Neural progenitor cell (in vitro differentiated cells): ENCODE data around the gene RND3. TPM values are rescaled to one million over a fixed set of nuclear protein-coding genes. Genes with fewer than 3 reads are reported as not detected.

Experiments used
- DNase-seq: peaks from one replicate; pipeline ENCODE4 v3.0.0-alpha.2; 2016; ENCODE audit warnings: low spot score
- H2AFZ ChIP-seq: fragments of 200-600 bp; sonication (generic); replicated peaks from 2 replicates; pipeline ENCODE4 v1.6.1; 2016; ENCODE audit warnings: antibody characterized with exemption
- H3F3A ChIP-seq: fragments of 200-600 bp; sonication (generic); 2 replicates; pipeline ENCODE4 v1.6.1; 2016; ENCODE audit warnings: antibody characterized with exemption, low read depth
- H3K27ac ChIP-seq: fragments of 200-600 bp; sonication (generic); 2 replicates; pipeline ENCODE4 v1.5.1; 2016; ENCODE audit warnings: mild to moderate bottlenecking
- H3K27me3 ChIP-seq: fragments of 200-600 bp; sonication (generic); 2 replicates; pipeline ENCODE4 v1.6.1; 2016; ENCODE audit warnings: mild to moderate bottlenecking, moderate library complexity
- H3K36me3 ChIP-seq: fragments of 200-600 bp; sonication (generic); 2 replicates; pipeline ENCODE4 v1.5.1; 2016
- H3K4me1 ChIP-seq: fragments of 200-600 bp; sonication (generic); 2 replicates; pipeline ENCODE4 v1.6.1; 2016; ENCODE audit warnings: mixed run types
- H3K4me2 ChIP-seq: fragments of 200-600 bp; sonication (generic); 2 replicates; pipeline ENCODE4 v1.6.1; 2016
- H3K4me3 ChIP-seq: fragments of 200-600 bp; sonication (generic); 2 replicates; pipeline ENCODE4 v1.5.1; 2016
- H3K79me2 ChIP-seq: fragments of 200-600 bp; sonication (generic); 2 replicates; pipeline ENCODE4 v1.6.1; 2016; ENCODE audit warnings: low read depth
- H3K9ac ChIP-seq: fragments of 200-600 bp; sonication (generic); 2 replicates; pipeline ENCODE4 v1.6.1; 2016
- H3K9me3 ChIP-seq: fragments of 200-600 bp; sonication (generic); 2 replicates; pipeline ENCODE4 v1.5.1; 2016; ENCODE audit warnings: low read depth
- H4K20me1 ChIP-seq: fragments of 200-600 bp; sonication (generic); 2 replicates; pipeline ENCODE4 v1.6.1; 2016; ENCODE audit warnings: low read depth
- H3K27ac Mint-ChIP-seq: 3 replicates; pipeline ENCODE4 v1.8.0; 2021; ENCODE audit warnings: mixed read lengths
- H3K27me3 Mint-ChIP-seq: 2 replicates; pipeline ENCODE4 v1.8.0; 2022; ENCODE audit warnings: low read depth, mild to moderate bottlenecking, inconsistent platforms, moderate library complexity, mixed read lengths; ENCODE audit not compliant: insufficient read depth
- H3K36me3 Mint-ChIP-seq: 3 replicates; pipeline ENCODE4 v1.8.0; 2021; ENCODE audit warnings: mixed read lengths
- H3K4me1 Mint-ChIP-seq: 3 replicates; pipeline ENCODE4 v1.8.0; 2021; ENCODE audit warnings: mixed read lengths
- H3K4me3 Mint-ChIP-seq: 3 replicates; pipeline ENCODE4 v1.8.0; 2021; ENCODE audit warnings: mild to moderate bottlenecking, moderate library complexity, mixed read lengths
- H3K9me3 Mint-ChIP-seq: 3 replicates; pipeline ENCODE4 v1.8.0; 2020; ENCODE audit warnings: mixed read lengths
- CTCF ChIP-seq: fragments of 200-600 bp; sonication (generic); IDR thresholded peaks from 2 replicates; pipeline ENCODE4 v1.5.1; 2017; ENCODE audit warnings: antibody characterized with exemption, mild to moderate bottlenecking
- EZH2 ChIP-seq: fragments of 200-600 bp; sonication (generic); IDR thresholded peaks from 2 replicates; pipeline ENCODE4 v1.6.1; 2017; ENCODE audit warnings: antibody characterized with exemption, mild to moderate bottlenecking, moderate library complexity
- EZH2phosphoT487 ChIP-seq: fragments of 200-600 bp; sonication (generic); IDR thresholded peaks from 2 replicates; pipeline ENCODE4 v1.6.1; 2017; ENCODE audit warnings: antibody characterized with exemption
- total RNA-seq: library from RNA; depleted of rRNA; stranded (reverse); fragments of >200 nt; gene quantifications from 2 replicates; pipeline ENCODE4 v1.2.3, GENCODE V29; 2015; ENCODE audit warnings: low replicate concordance

Gene RND3
- total RNA-seq, 1 donor from 2014 or later = 4.0 TPM

DNA sequence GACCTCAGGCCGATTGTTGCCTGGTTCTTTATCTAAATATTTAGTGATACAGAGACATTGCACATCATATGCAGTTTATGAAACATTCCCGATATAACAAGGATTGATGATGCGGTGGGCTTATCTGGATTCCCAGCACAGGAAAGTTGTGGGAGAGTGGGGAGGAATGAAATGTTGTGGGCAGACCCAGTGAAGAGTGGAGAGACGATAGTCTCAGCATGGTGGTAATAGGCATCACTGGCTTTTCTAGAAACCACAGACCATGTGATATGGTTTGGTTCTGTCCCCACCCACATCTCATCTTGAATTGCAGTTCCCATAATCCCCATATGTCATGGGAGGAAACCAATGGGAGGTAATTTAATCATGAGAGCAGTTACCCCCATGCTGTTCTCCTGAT is 34.8 kb upstream of the RND3 start:
- Histone ChIP-seq H2AFZ (no peak overlapping the region), H3K27me3 (no peaks in the 10 kb centered on the region), H3K9me3 (no peaks in the 10 kb centered on the region), H3F3A (no peaks in the 10 kb centered on the region), H4K20me1 (no peaks in the 10 kb centered on the region), H3K4me2 (no peak overlapping the region), H3K27ac (no peak overlapping the region), H3K79me2 (no peaks in the 10 kb centered on the region), H3K9ac (no peak overlapping the region), H3K36me3 (no peaks in the 10 kb centered on the region), H3K4me3 (no peak overlapping the region), H3K4me1 (no peaks in the 10 kb centered on the region)
- no peak for TF ChIP-seq CTCF
- no peak for TF ChIP-seq EZH2phosphoT487
- no peak for TF ChIP-seq EZH2
- DNase-seq = no peak
- H3K27ac Mint-ChIP-seq = no peak overlapping the region
- H3K4me1 Mint-ChIP-seq = peaks cover 6% of the 10 kb centered on the region
- peaks cover 4% of the 10 kb centered on the region for H3K36me3 Mint-ChIP-seq
- peaks cover 21% of the 10 kb centered on the region for H3K9me3 Mint-ChIP-seq
- peaks cover 2% of the 10 kb centered on the region for H3K27me3 Mint-ChIP-seq
- H3K4me3 Mint-ChIP-seq = no peak overlapping the region

GRCh38 chr2:150520887-150521664 is 33.6 kb upstream of the RND3 start:
- Histone ChIP-seq H3F3A (no peaks in the 10 kb centered on the region), H2AFZ (peak overlapping the region; percentile 63), H3K27me3 (no peaks in the 10 kb centered on the region), H3K4me2 (no peak overlapping the region), H3K36me3 (no peaks in the 10 kb centered on the region), H3K9ac (no peak overlapping the region), H3K9me3 (no peaks in the 10 kb centered on the region), H3K79me2 (no peaks in the 10 kb centered on the region), H3K4me3 (no peak overlapping the region), H4K20me1 (no peaks in the 10 kb centered on the region), H3K27ac (no peak overlapping the region), H3K4me1 (no peaks in the 10 kb centered on the region)
- Mint-ChIP-seq H3K9me3 (peaks cover 21% of the 10 kb centered on the region), H3K36me3 (peaks cover 4% of the 10 kb centered on the region), H3K4me1 (no peaks in the 10 kb centered on the region), H3K27me3 (peaks cover 2% of the 10 kb centered on the region), H3K4me3 (no peak overlapping the region), H3K27ac (no peak overlapping the region)
- TF ChIP-seq CTCF (no peak), EZH2phosphoT487 (no peak), EZH2 (no peak)
- no peak for DNase-seq

- H3K4me3 Mint-ChIP-seq = no peak overlapping the region
- no peak overlapping the region for H3K4me2 ChIP-seq
Measured at GRCh38 chr2:150520033-150520432, 32.6 kb upstream of the RND3 start.

GRCh38 chr2:150517951-150518680 is 30.6 kb upstream of the RND3 start:
- H3K27ac ChIP-seq = no peak overlapping the region

More at GRCh38 chr2:150520033-150520432, 32.6 kb upstream of the RND3 start:
- Histone ChIP-seq H3K27ac (no peak overlapping the region), H3K9me3 (no peaks in the 10 kb centered on the region), H3K79me2 (no peaks in the 10 kb centered on the region), H3K36me3 (no peaks in the 10 kb centered on the region), H3K4me3 (no peak overlapping the region), H3K27me3 (no peaks in the 10 kb centered on the region), H3K4me1 (no peaks in the 10 kb centered on the region), H2AFZ (no peak overlapping the region), H4K20me1 (no peaks in the 10 kb centered on the region), H3F3A (no peaks in the 10 kb centered on the region), H3K9ac (no peak overlapping the region)
- Mint-ChIP-seq H3K27ac (no peak overlapping the region), H3K4me1 (no peaks in the 10 kb centered on the region), H3K27me3 (peaks cover 2% of the 10 kb centered on the region), H3K36me3 (peaks cover 4% of the 10 kb centered on the region), H3K9me3 (peaks cover 19% of the 10 kb centered on the region)
- no peak for DNase-seq
- TF ChIP-seq EZH2 = no peak

More at GRCh38 chr2:150517951-150518680, 30.6 kb upstream of the RND3 start:
- H4K20me1 ChIP-seq = no peaks in the 10 kb centered on the region
- no peaks in the 10 kb centered on the region for H3K36me3 ChIP-seq
- no peak overlapping the region for H3K27ac Mint-ChIP-seq
- H3K4me3 ChIP-seq = no peak overlapping the region
- no peaks in the 10 kb centered on the region for H3K9me3 ChIP-seq
- no peak overlapping the region for H2AFZ ChIP-seq
- H3K27me3 Mint-ChIP-seq = no peaks in the 10 kb centered on the region
- no peaks in the 10 kb centered on the region for H3K79me2 ChIP-seq
- H3K4me3 Mint-ChIP-seq = no peak overlapping the region
- H3K9me3 Mint-ChIP-seq = peaks cover 8% of the 10 kb centered on the region
- no peaks in the 10 kb centered on the region for H3F3A ChIP-seq
- DNase-seq = no peak
- H3K4me2 ChIP-seq = no peak overlapping the region
- H3K27me3 ChIP-seq = no peaks in the 10 kb centered on the region
- no peak for TF ChIP-seq EZH2phosphoT487
- no peaks in the 10 kb centered on the region for H3K4me1 Mint-ChIP-seq
- H3K4me1 ChIP-seq = no peaks in the 10 kb centered on the region
- H3K9ac ChIP-seq = no peak overlapping the region
- H3K36me3 Mint-ChIP-seq = peaks cover 3% of the 10 kb centered on the region
